A673 (cell line): Measurements from ENCODE around the gene CCDC183. TPM values are rescaled to one million over a fixed set of nuclear protein-coding genes. Genes with fewer than 3 reads are reported as not detected.

Experiments used
- BruUV-seq: library from RNA; stranded (reverse); fragments of 400-500 nt; replicated peaks from 2 replicates; lab custom pipeline; 2021; lab: Mats Ljungman, UMichigan
- CTCF ChIA-PET: fragments of 300-600 bp; sonication (Branson Sonifier 250); formaldehyde crosslinking; loops from one replicate; lab custom pipeline; 2022; ENCODE audit warnings: antibody characterized with exemption; lab: Charles Lee
- POLR2A ChIA-PET: fragments of 300-600 bp; sonication (Branson Sonifier 250); formaldehyde crosslinking; loops from one replicate; lab custom pipeline; 2022; ENCODE audit warnings: antibody characterized with exemption; ENCODE audit not compliant: low non-redundant PET; lab: Charles Lee
- DNase-seq: peaks from one replicate; pipeline ENCODE4 v3.0.0-alpha.2; 2015; ENCODE audit warnings: low spot score
- H3K27ac ChIP-seq: fragments of 200-600 bp; sonication (generic); 2 replicates; pipeline ENCODE4 v1.5.1; 2016; ENCODE audit warnings: mixed run types, low read depth, mild to moderate bottlenecking, mixed read lengths, antibody characterized with exemption, low read length; ENCODE audit not compliant: poor library complexity, severe bottlenecking
- H3K27me3 ChIP-seq: fragments of 200-600 bp; sonication (generic); replicated peaks from 2 replicates; pipeline ENCODE4 v1.6.1; 2017; ENCODE audit warnings: mixed run types, low read depth, mild to moderate bottlenecking, mixed read lengths, antibody characterized with exemption, low read length; ENCODE audit not compliant: insufficient read depth, poor library complexity
- H3K36me3 ChIP-seq: fragments of 200-600 bp; sonication (generic); 2 replicates; pipeline ENCODE4 v1.6.1; 2016; ENCODE audit warnings: mixed run types, mild to moderate bottlenecking, mixed read lengths, antibody characterized with exemption, low read length; ENCODE audit not compliant: insufficient read depth, poor library complexity, severe bottlenecking
- H3K4me1 ChIP-seq: fragments of 200-600 bp; sonication (generic); 2 replicates; pipeline ENCODE4 v1.6.1; 2017; ENCODE audit warnings: mixed run types, mild to moderate bottlenecking, mixed read lengths, antibody characterized with exemption, low read length; ENCODE audit not compliant: insufficient read depth, poor library complexity, severe bottlenecking
- H3K4me3 ChIP-seq: fragments of 200-600 bp; sonication (generic); 2 replicates; pipeline ENCODE4 v1.5.1; 2016; ENCODE audit warnings: low read depth, mixed run types, mild to moderate bottlenecking, mixed read lengths, low read length; ENCODE audit not compliant: poor library complexity, severe bottlenecking
- H3K9me3 ChIP-seq: fragments of 200-600 bp; sonication (generic); 2 replicates; pipeline ENCODE4 v1.6.1; 2016; ENCODE audit warnings: mixed run types, low read depth, mild to moderate bottlenecking, mixed read lengths, antibody characterized with exemption, low read length; ENCODE audit not compliant: poor library complexity, severe bottlenecking
- EZH2 ChIP-seq: fragments of 200-600 bp; sonication (generic); IDR thresholded peaks from 2 replicates; pipeline ENCODE4 v1.6.1; 2017; ENCODE audit warnings: borderline replicate concordance, low read depth, mild to moderate bottlenecking, mixed read lengths, antibody characterized with exemption, low read length; ENCODE audit not compliant: poor library complexity, severe bottlenecking
- intact Hi-C: fragments of 100-400 bp; cut with micrococcal nuclease; formaldehyde crosslinking; loops from one replicate; pipeline ENCODE4 v1.10.0; 2022; ENCODE audit not compliant: unreplicated experiment
- total RNA-seq: library from RNA; stranded (reverse); gene quantifications from 2 replicates; pipeline ENCODE4 v1.2.3, GENCODE V29; 2021
- TF ChIP-seq, protein P1 (sequence below): fragments of 300-800, 200-600 bp; sonication (generic); conservative IDR thresholded peaks from 2 replicates; pipeline ENCODE4 v1.5.1; 2017; ENCODE audit warnings: low read depth, mild to moderate bottlenecking, antibody characterized with exemption, low read length, moderate library complexity, mixed read lengths

The CCDC183 gene
- total RNA-seq, 1 experiment from 2014 or later = not detected

DNA sequence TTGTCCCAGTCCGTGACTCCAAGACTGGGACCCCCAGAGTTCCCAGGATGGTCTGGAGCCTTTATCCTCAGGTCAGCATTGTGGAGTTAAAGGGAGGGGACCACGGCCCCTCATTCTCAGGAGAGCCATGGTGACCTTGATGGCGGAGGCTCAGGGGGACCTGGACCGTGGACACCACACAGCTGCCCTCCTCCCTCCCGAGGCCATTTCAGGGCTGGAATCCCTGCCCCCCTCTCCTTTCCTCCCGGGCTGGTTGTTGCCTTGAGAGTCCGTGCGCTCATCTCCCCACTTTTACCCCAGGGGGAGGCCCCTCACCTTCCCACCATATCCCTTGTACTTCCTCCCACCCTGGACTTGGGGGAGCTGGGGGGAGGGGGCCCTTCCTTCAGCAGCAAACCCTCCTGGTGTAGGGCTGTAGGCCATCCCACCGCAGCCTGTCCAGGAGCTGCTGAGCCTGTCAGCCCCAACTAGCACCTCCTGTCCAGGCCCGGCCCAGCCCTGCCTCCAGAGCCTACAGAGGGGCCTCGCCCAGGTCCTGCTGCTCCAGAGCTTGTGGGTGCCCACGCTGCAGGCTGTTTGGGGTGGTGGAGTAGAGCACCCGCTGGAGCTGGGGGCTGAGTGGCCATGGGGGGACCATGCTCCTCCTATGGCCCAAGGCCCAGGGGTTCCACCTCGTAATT lies 31.8 kb downstream of the CCDC183 start:
- no peak for TF ChIP-seq EZH2
- TF ChIP-seq, protein P1, sequence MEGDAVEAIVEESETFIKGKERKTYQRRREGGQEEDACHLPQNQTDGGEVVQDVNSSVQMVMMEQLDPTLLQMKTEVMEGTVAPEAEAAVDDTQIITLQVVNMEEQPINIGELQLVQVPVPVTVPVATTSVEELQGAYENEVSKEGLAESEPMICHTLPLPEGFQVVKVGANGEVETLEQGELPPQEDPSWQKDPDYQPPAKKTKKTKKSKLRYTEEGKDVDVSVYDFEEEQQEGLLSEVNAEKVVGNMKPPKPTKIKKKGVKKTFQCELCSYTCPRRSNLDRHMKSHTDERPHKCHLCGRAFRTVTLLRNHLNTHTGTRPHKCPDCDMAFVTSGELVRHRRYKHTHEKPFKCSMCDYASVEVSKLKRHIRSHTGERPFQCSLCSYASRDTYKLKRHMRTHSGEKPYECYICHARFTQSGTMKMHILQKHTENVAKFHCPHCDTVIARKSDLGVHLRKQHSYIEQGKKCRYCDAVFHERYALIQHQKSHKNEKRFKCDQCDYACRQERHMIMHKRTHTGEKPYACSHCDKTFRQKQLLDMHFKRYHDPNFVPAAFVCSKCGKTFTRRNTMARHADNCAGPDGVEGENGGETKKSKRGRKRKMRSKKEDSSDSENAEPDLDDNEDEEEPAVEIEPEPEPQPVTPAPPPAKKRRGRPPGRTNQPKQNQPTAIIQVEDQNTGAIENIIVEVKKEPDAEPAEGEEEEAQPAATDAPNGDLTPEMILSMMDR = no peak
- H3K9me3 ChIP-seq = no peaks in the 10 kb centered on the region
- H3K27me3 ChIP-seq = no peaks in the 10 kb centered on the region
- no TSS peak for BruUV-seq
- H3K4me1 ChIP-seq = no peaks in the 10 kb centered on the region
- CTCF ChIA-PET = no interaction called here
- peaks cover 83% of the 10 kb centered on the region for H3K36me3 ChIP-seq
- no peak overlapping the region for H3K27ac ChIP-seq
- no peak overlapping the region for H3K4me3 ChIP-seq
- no peak for DNase-seq
- intact Hi-C loops = no loop called here
- POLR2A ChIA-PET = no interaction called here

DNA sequence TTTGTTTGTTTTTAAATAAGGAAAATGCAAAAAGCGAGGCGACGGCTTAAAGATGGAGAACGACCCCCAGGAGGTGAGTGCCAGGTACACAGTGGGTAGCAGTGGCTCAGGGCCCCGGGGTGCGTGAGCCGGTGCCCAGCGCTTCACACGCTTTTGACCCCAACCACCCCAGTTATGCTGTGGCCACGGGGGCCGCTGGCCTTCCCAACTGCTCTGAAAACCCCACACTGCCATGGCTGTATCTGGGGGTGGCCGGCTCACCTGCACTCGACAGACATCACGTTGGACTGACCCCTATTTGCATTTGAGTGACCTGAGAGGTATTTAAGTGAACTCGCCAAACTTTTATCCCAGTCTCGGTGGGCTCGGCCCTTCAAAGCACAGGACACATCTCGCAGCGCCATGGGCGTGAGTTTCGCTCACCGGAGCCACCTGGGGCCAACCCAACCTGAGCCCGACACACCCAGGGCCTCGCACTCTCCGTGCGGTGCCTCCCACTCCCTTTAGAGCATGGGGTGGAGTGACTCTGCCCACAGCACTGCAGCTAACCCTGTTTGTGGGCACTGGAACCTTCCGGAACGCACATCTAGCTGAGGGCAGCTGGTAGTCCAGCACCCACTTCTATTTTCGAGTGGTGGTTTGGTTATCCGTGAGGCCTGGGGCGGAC lies 32.5 kb downstream of the CCDC183 start:
- CTCF ChIA-PET = no interaction called here
- BruUV-seq = no TSS peak
- Histone ChIP-seq H3K4me3 (no peak overlapping the region), H3K4me1 (no peaks in the 10 kb centered on the region), H3K27me3 (no peaks in the 10 kb centered on the region), H3K9me3 (no peaks in the 10 kb centered on the region), H3K27ac (no peak overlapping the region), H3K36me3 (peaks cover 78% of the 10 kb centered on the region)
- intact Hi-C loops = no loop called here
- no peak for TF ChIP-seq EZH2
- TF ChIP-seq, protein P1 = no peak
- POLR2A ChIA-PET = no interaction called here
- no peak for DNase-seq

DNA sequence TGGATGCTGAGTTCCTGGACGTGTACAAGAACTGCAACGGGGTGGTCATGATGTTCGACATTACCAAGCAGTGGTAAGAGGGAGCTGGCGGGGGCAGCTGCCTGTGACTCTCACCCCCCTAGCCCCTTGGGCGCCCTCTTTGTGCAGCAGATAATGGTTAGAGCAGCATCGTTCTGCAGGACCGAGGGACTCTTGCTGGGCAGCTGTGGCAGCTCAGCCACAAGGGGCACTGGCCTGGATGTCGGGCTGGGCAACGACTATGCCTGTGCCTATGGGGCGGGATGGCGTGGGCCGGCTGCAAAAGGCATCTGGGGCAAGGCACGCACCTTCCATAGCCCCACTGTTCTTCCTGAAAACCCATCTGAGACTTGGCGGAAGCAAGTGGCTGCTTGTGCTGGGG lies 33.3 kb downstream of the CCDC183 start:
- H3K36me3 ChIP-seq = peaks cover 71% of the 10 kb centered on the region

More for the DNA sequence above, 33.3 kb downstream of the CCDC183 start:
- ChIA-PET POLR2A (no interaction called here), CTCF (no interaction called here)
- Histone ChIP-seq H3K4me1 (no peaks in the 10 kb centered on the region), H3K27ac (no peak overlapping the region), H3K27me3 (no peaks in the 10 kb centered on the region), H3K9me3 (no peaks in the 10 kb centered on the region), H3K4me3 (no peak overlapping the region)
- BruUV-seq = no TSS peak
- intact Hi-C loops = no loop called here
- TF ChIP-seq EZH2 = no peak
- TF ChIP-seq, protein P1 = no peak
- no peak for DNase-seq
